CD4-positive, alpha-beta T cell (primary cell): ENCODE data around the gene PTBP2. TPM values are rescaled to one million over a fixed set of nuclear protein-coding genes. Genes with fewer than 3 reads are reported as not detected.
"Not testable (repeated sequence)": the region's sequence is repeated elsewhere in the genome, so short reads cannot be mapped to it uniquely, and the experiment has no call there.

ENCODE experiments used
- ATAC-seq: fragments of 200-7000 bp; cut with Tn5 transposase; one replicate; pipeline ENCODE4 v1.10.0; 2022; ENCODE audit warnings: mild to moderate bottlenecking; ENCODE audit not compliant: poor library complexity
- CTCF ChIA-PET: fragments of 350-600 bp; sonication (Branson Sonifier 250); formaldehyde crosslinking; loops from one replicate; lab custom pipeline; 2021; ENCODE audit warnings: antibody characterized with exemption, inconsistent platforms; lab: Charles Lee
- POLR2A ChIA-PET: fragments of 350-600 bp; sonication (Branson Sonifier 250); formaldehyde crosslinking; loops from one replicate; lab custom pipeline; 2021; ENCODE audit warnings: antibody characterized with exemption, inconsistent platforms; lab: Charles Lee
- DNase-seq, 14 experiments: peaks; one replicate each; pipeline ENCODE4 v3.0.0-alpha.2; 2013 to 2020; ENCODE audit warnings: mixed read lengths in 2 of 14
- H3K27ac ChIP-seq, 2 donors: one replicate each; pipeline versions ENCODE4 v1.5.1 to v1.7.0; 2013; ENCODE audit warnings: low read length in 2 of 2, low read depth in 1 of 2, mild to moderate bottlenecking in 1 of 2
- H3K27me3 ChIP-seq, 2 experiments: 1 replicate in 1 of 2; 2 replicates in 1 of 2; pipeline versions ENCODE4 v1.6.1 to v1.7.0; 2013; ENCODE audit warnings: low read length in 2 of 2, control low read depth in 1 of 2, mild to moderate bottlenecking in 1 of 2, moderate library complexity in 1 of 2; ENCODE audit not compliant: insufficient read depth in 2 of 2, control insufficient read depth in 1 of 2
- H3K36me3 ChIP-seq: one replicate; pipeline ENCODE4 v1.6.1; 2013; ENCODE audit warnings: low read length, control low read depth; ENCODE audit not compliant: insufficient read depth
- H3K4me1 ChIP-seq: one replicate; pipeline ENCODE4 v1.6.1; 2013; ENCODE audit warnings: low read length, control low read depth; ENCODE audit not compliant: insufficient read depth
- H3K4me3 ChIP-seq: one replicate; pipeline ENCODE4 v1.5.1; 2013; ENCODE audit warnings: mild to moderate bottlenecking, low read length, moderate library complexity
- H3K9me3 ChIP-seq, 2 experiments: 1 replicate in 1 of 2; 2 replicates in 1 of 2; pipeline versions ENCODE4 v1.6.1 to v1.7.0; 2013; ENCODE audit warnings: low read length in 2 of 2, mild to moderate bottlenecking in 2 of 2, control low read depth in 1 of 2, moderate library complexity in 1 of 2; ENCODE audit not compliant: control insufficient read depth in 1 of 2, insufficient read depth in 1 of 2
- H3K27ac Mint-ChIP-seq: one replicate; pipeline ENCODE4 v1.8.0; 2020; ENCODE audit warnings: mixed read lengths
- H3K27me3 Mint-ChIP-seq: one replicate; pipeline ENCODE4 v1.8.0; 2021; ENCODE audit warnings: mixed read lengths
- H3K36me3 Mint-ChIP-seq: one replicate; pipeline ENCODE4 v1.8.0; 2021; ENCODE audit warnings: low read depth, mixed read lengths
- H3K4me1 Mint-ChIP-seq: one replicate; pipeline ENCODE4 v1.8.0; 2021; ENCODE audit warnings: low read depth, mixed read lengths
- H3K4me3 Mint-ChIP-seq: one replicate; pipeline ENCODE4 v1.8.0; 2020; ENCODE audit warnings: mild to moderate bottlenecking, mixed read lengths
- H3K9me3 Mint-ChIP-seq: one replicate; pipeline ENCODE4 v1.8.0; 2020; ENCODE audit warnings: mixed read lengths
- CTCF ChIP-seq: fragments of 200-600 bp; IDR thresholded peaks from one replicate; pipeline ENCODE4 v1.8.0; 2022; ENCODE audit warnings: antibody characterized with exemption, mild to moderate bottlenecking
- intact Hi-C, 2 experiments: fragments of 100-400 bp; cut with DNase I in 1 of 2; cut with micrococcal nuclease in 1 of 2; formaldehyde crosslinking; loops; one replicate each; pipeline versions ENCODE4 v1.15.1 to v1.9.0; 2023 to 2025; cut with DNase I, micrococcal nuclease
- total RNA-seq, 174 experiments: library from RNA in 2 of 174; stranded (reverse) in 2 of 174; gene quantifications; one replicate each; pipeline ENCODE4 v1.2.3 and lab custom pipeline; 2021 to 2026

The PTBP2 gene
- total RNA-seq, 2 experiments from 2014 or later, result 32.6 to 34.3 TPM

- H3K4me1 Mint-ChIP-seq, result no peaks in the 10 kb centered on the region
- no peaks in the 10 kb centered on the region for H3K9me3 ChIP-seq
- H3K4me3 ChIP-seq, result no peak overlapping the region
- no peak for TF ChIP-seq CTCF
- intact Hi-C loops, result no loop called here
- no peaks in the 10 kb centered on the region for H3K9me3 Mint-ChIP-seq
- H3K27ac ChIP-seq, result no peak overlapping the region
- H3K27me3 Mint-ChIP-seq, result no peaks in the 10 kb centered on the region
- no peak for ATAC-seq
- H3K4me1 ChIP-seq, result no peaks in the 10 kb centered on the region
- no peaks in the 10 kb centered on the region for H3K27me3 ChIP-seq
- peaks cover 17% of the 10 kb centered on the region for H3K36me3 ChIP-seq
- ChIA-PET CTCF (no interaction called here), POLR2A (no interaction called here)
- DNase-seq, result no peak
- H3K4me3 Mint-ChIP-seq, result no peak overlapping the region
- H3K36me3 Mint-ChIP-seq, result peaks cover 44% of the 10 kb centered on the region
- no peak overlapping the region for H3K27ac Mint-ChIP-seq
Measured at GRCh38 chr1:96790599-96790998, 69.0 kb downstream of the PTBP2 start.

GRCh38 chr1:96792220-96792619 lies 70.6 kb downstream of the PTBP2 start:
- ATAC-seq, result no peak
- H3K36me3 Mint-ChIP-seq, result peaks cover 54% of the 10 kb centered on the region
- intact Hi-C loops, result no loop called here
- ChIA-PET POLR2A (no interaction called here), CTCF (no interaction called here)
- Histone ChIP-seq H3K4me1 (no peaks in the 10 kb centered on the region), H3K9me3 (no peaks in the 10 kb centered on the region), H3K36me3 (peaks cover 5% of the 10 kb centered on the region), H3K4me3 (no peak overlapping the region), H3K27ac (no peak overlapping the region), H3K27me3 (no peaks in the 10 kb centered on the region)
- H3K9me3 Mint-ChIP-seq, result no peaks in the 10 kb centered on the region
- H3K4me3 Mint-ChIP-seq, result no peak overlapping the region
- H3K4me1 Mint-ChIP-seq, result peaks cover 6% of the 10 kb centered on the region
- TF ChIP-seq CTCF, result no peak
- no peaks in the 10 kb centered on the region for H3K27me3 Mint-ChIP-seq
- no peak for DNase-seq
- no peak overlapping the region for H3K27ac Mint-ChIP-seq

- peaks cover 12% of the 10 kb centered on the region for H3K36me3 ChIP-seq
- H3K9me3 ChIP-seq, H3K27ac Mint-ChIP-seq, ATAC-seq, H3K27me3 Mint-ChIP-seq, POLR2A ChIA-PET, H3K4me3 ChIP-seq, H3K4me1 ChIP-seq, H3K4me3 Mint-ChIP-seq, intact Hi-C loops, DNase-seq, H3K9me3 Mint-ChIP-seq, H3K27ac ChIP-seq, H3K27me3 ChIP-seq: not testable (repeated sequence)
- H3K36me3 Mint-ChIP-seq, result peaks cover 50% of the 10 kb centered on the region
- CTCF ChIA-PET, result interaction anchor here (0.7 kb wide), 2 partner anchors 10 to 154 kb away, joined by 4 read pairs; no protein-coding TSS in a partner anchor
- H3K4me1 Mint-ChIP-seq, result peaks cover 27% of the 10 kb centered on the region
Measured at GRCh38 chr1:96801696-96802095, 80.1 kb downstream of the PTBP2 start.

GRCh38 chr1:96804648-96805047 lies 83.1 kb downstream of the PTBP2 start:
- H3K9me3 ChIP-seq, result no peaks in the 10 kb centered on the region
- no peaks in the 10 kb centered on the region for H3K27me3 ChIP-seq
- Mint-ChIP-seq H3K27ac (no peak overlapping the region), H3K27me3 (no peaks in the 10 kb centered on the region), H3K36me3 (peaks cover 66% of the 10 kb centered on the region), H3K9me3 (no peaks in the 10 kb centered on the region), H3K4me1 (peaks cover 22% of the 10 kb centered on the region), H3K4me3 (no peak overlapping the region)
- ChIA-PET POLR2A (no interaction called here), CTCF (no interaction called here)
- no peak overlapping the region for H3K4me3 ChIP-seq
- no peak overlapping the region for H3K27ac ChIP-seq
- ATAC-seq (no peak), DNase-seq (no peak)
- H3K4me1 ChIP-seq, result no peaks in the 10 kb centered on the region
- H3K36me3 ChIP-seq, result peaks cover 20% of the 10 kb centered on the region
- no peak for TF ChIP-seq CTCF
- intact Hi-C loops, result no loop called here
